SK-N-SH (cell line): ENCODE data around the gene NBEAL2. TPM values are rescaled to one million over a fixed set of nuclear protein-coding genes. Genes with fewer than 3 reads are reported as not detected.

Source experiments
- CTCF ChIA-PET: fragments of 300-600, 350-600 bp; formaldehyde crosslinking; extraction: SDS; loops from one replicate; lab custom pipeline; 2021; lab: Yijun Ruan, JAX
- POLR2A ChIA-PET: fragments of 350-600 bp; sonication (Branson Sonifier 250); formaldehyde crosslinking; extraction: SDS; loops from one replicate; lab custom pipeline; 2020; ENCODE audit warnings: antibody characterized with exemption, inconsistent platforms; lab: Yijun Ruan, JAX
- DNase-seq: peaks from one replicate; pipeline ENCODE4 v3.0.0; 2012
- H2AFZ ChIP-seq: fragments of 200-600 bp; sonication (generic); 2 replicates; pipeline ENCODE4 v1.8.1; 2016; ENCODE audit warnings: antibody characterized with exemption, mild to moderate bottlenecking, low read depth
- H3F3A ChIP-seq: fragments of 200-600 bp; sonication (generic); replicated peaks from 2 replicates; pipeline ENCODE3; 2016; ENCODE audit warnings: antibody characterized with exemption, mild to moderate bottlenecking; ENCODE audit not compliant: insufficient read depth
- H3K27ac ChIP-seq, 2 experiments: fragments of 200-500 bp in 1 of 2; fragments of 200-600 bp in 1 of 2; sonication (Bioruptor generic) in 1 of 2; sonication (generic), shearing (Covaris generic) in 1 of 2; 2 replicates each; pipeline versions ENCODE4 v1.5.1 to v1.6.1; 2014 to 2016; ENCODE audit warnings: low read depth in 2 of 2, inconsistent platforms in 1 of 2, low read length in 1 of 2, mild to moderate bottlenecking in 1 of 2, mixed read lengths in 1 of 2
- H3K27me3 ChIP-seq: fragments of 200-600 bp; sonication (generic), shearing (Covaris generic); 2 replicates; pipeline ENCODE4 v1.6.1; 2016; ENCODE audit warnings: mixed run types; ENCODE audit not compliant: insufficient read depth
- H3K36me3 ChIP-seq, 2 experiments: fragments of 200-500 bp in 1 of 2; fragments of 200-600 bp in 1 of 2; sonication (Bioruptor generic) in 1 of 2; sonication (generic) in 1 of 2; replicated peaks in 1 of 2; 2 replicates each; pipeline versions ENCODE3 to v1.5.1; 2014 to 2016; ENCODE audit warnings: low read length in 1 of 2, mild to moderate bottlenecking in 1 of 2; ENCODE audit not compliant: insufficient read depth in 2 of 2, control insufficient read depth in 1 of 2
- H3K4me1 ChIP-seq, 2 experiments: fragments of 200-500 bp in 1 of 2; fragments of 200-600 bp in 1 of 2; sonication (Bioruptor generic) in 1 of 2; sonication (generic), shearing (Covaris generic) in 1 of 2; 2 replicates each; pipeline versions ENCODE4 v1.5.1 to v1.6.1; 2014 to 2016; ENCODE audit warnings: low read depth in 1 of 2, low read length in 1 of 2, mixed run types in 1 of 2; ENCODE audit not compliant: insufficient read depth in 2 of 2, control insufficient read depth in 1 of 2
- H3K4me2 ChIP-seq: fragments of 200-600 bp; sonication (generic), shearing (Covaris generic); 2 replicates; pipeline ENCODE4 v1.6.1; 2017; ENCODE audit warnings: mixed run types
- H3K4me3 ChIP-seq, 2 experiments: fragments of 200-500 bp in 1 of 2; fragments of 200-600 bp in 1 of 2; sonication (Bioruptor generic) in 1 of 2; sonication (generic), shearing (Covaris generic) in 1 of 2; 2 replicates each; pipeline versions ENCODE4 v1.5.1 to v1.8.1; 2014 to 2016; ENCODE audit warnings: low read depth in 2 of 2, inconsistent platforms in 1 of 2, low read length in 1 of 2, mild to moderate bottlenecking in 1 of 2, mixed read lengths in 1 of 2, moderate library complexity in 1 of 2
- H3K79me2 ChIP-seq: fragments of 200-600 bp; sonication (generic); 2 replicates; pipeline ENCODE4 v1.8.1; 2017; ENCODE audit warnings: mild to moderate bottlenecking; ENCODE audit not compliant: insufficient read depth
- H3K9ac ChIP-seq: fragments of 200-600 bp; sonication (generic); 2 replicates; pipeline ENCODE4 v1.6.1; 2017; ENCODE audit warnings: mixed run types
- H3K9me2 ChIP-seq: fragments of 200-600 bp; sonication (generic); 2 replicates; pipeline ENCODE4 v1.6.1; 2017; ENCODE audit warnings: mixed run types
- H3K9me3 ChIP-seq: fragments of 200-600 bp; sonication (generic); 2 replicates; pipeline ENCODE4 v1.6.1; 2017; ENCODE audit warnings: mixed run types, mild to moderate bottlenecking, moderate library complexity
- H4K20me1 ChIP-seq: fragments of 200-600 bp; sonication (generic); 2 replicates; pipeline ENCODE4 v1.6.1; 2017; ENCODE audit warnings: mild to moderate bottlenecking, mixed run types; ENCODE audit not compliant: insufficient read depth
- ELF1 ChIP-seq: IDR thresholded peaks from 2 replicates; pipeline ENCODE4 v1.4.0; 2012
- GABPA ChIP-seq: IDR thresholded peaks from 2 replicates; pipeline ENCODE4 v1.4.0; 2012; ENCODE audit warnings: low read depth, mild to moderate bottlenecking
- GATA2 ChIP-seq: sonication (generic); formaldehyde crosslinking; IDR thresholded peaks from 2 replicates; pipeline ENCODE4 v1.5.0; 2020; ENCODE audit warnings: mild to moderate bottlenecking, missing genetic modification reagents
- RAD21 ChIP-seq: IDR thresholded peaks from 2 replicates; pipeline ENCODE4 v1.6.1; 2012; ENCODE audit warnings: mild to moderate bottlenecking, low read length
- SIN3A ChIP-seq: IDR thresholded peaks from 2 replicates; pipeline ENCODE4 v1.6.1; 2012; ENCODE audit warnings: low read depth, mild to moderate bottlenecking, low read length, moderate library complexity, borderline replicate concordance
- TAF1 ChIP-seq: IDR thresholded peaks from 2 replicates; pipeline ENCODE4 v1.6.1; 2012; ENCODE audit warnings: low read depth, mild to moderate bottlenecking, low read length, moderate library complexity, borderline replicate concordance
- TCF12 ChIP-seq: IDR thresholded peaks from 2 replicates; pipeline ENCODE4 v1.4.0; 2012
- TEAD4 ChIP-seq: IDR thresholded peaks from 2 replicates; pipeline ENCODE4 v1.4.0; 2012; ENCODE audit warnings: mild to moderate bottlenecking, borderline replicate concordance; ENCODE audit not compliant: insufficient read depth
- WGBS: methylation state at CpG from one replicate; pipeline ENCODE4 v1.1.6; 2017; ENCODE audit warnings: low lambda C conversion rate; 5-methylcytosine and 5-hydroxymethylcytosine counted together
- polyA plus RNA-seq, 3 experiments: library from polyadenylated mRNA; depleted of rRNA; stranded (reverse); fragments of >200 nt; gene quantifications; 2 replicates each; pipeline ENCODE4 v1.2.3, GENCODE V29; 2012
- TF ChIP-seq, protein P1 (sequence below): fragments of 150-350 bp; IDR thresholded peaks from 2 replicates; pipeline ENCODE4 v1.6.1; 2016; ENCODE audit warnings: mild to moderate bottlenecking, low read depth, low read length
- TF ChIP-seq, protein P2 (sequence below): IDR thresholded peaks from 2 replicates; pipeline ENCODE4; 2012
- TF ChIP-seq, protein P3 (sequence below): IDR thresholded peaks from 2 replicates; pipeline ENCODE4 v1.4.0; 2012; ENCODE audit warnings: low read depth, borderline replicate concordance

Gene NBEAL2
- polyA plus RNA-seq, 1 of the 3 experiments (the other 2 are of a cell fraction): 20.3 TPM

DNA sequence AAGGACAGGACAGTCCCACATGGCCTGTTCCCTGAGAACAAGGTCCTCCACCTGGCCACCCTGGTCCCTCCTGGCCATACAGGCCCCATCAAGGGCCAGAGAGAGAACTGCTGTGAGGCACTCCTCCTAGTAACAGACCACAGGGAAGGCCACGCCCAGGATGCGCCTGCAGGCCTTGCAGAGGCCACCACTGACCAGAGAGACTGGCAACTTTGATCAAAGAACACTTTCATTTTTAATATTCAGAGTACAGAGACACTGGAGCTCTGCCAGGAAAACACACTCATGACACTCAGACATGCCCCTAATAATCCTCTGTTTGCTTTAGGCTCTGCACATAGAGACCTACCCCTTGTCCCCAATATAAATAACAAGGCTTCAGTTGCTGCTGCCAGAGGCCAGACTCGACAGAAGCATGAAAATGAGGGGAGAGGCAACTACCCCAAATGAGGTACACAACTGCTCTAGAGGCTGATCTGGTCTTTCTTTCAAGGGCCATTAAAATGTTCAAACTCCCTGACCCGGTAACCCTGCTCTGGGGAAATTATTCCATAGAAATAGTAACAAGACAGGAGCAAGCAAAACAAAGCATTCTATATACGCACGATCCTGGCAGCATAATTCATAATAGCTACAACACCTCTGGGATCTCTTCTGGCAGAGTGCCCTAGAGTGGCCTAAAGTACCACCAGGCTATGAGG lies 47.7 kb upstream of the NBEAL2 start:
- no peaks in the 10 kb centered on the region for H4K20me1 ChIP-seq
- DNase-seq: peak; percentile 43
- CTCF ChIA-PET: interaction anchor here (1.1 to 3.1 kb wide), 5 partner anchors 9 to 65 kb away, joined by 4 to 31 read pairs (median 10); no protein-coding TSS in a partner anchor
- peaks cover 26% of the 10 kb centered on the region for H3F3A ChIP-seq
- POLR2A ChIA-PET: no interaction called here
- no peak overlapping the region for H3K9ac ChIP-seq
- TF ChIP-seq SIN3A: 0 out of 2 replicates have a peak, but pooled peaks have one; percentile 6
- no peak for TF ChIP-seq GATA2 (CRISPR knock-in tag)
- WGBS: 56% methylated on average over 6 of the region's 6 CpGs
- H3K9me2 ChIP-seq: no peaks in the 10 kb centered on the region
- H2AFZ ChIP-seq: no peak overlapping the region
- H3K36me3 ChIP-seq: peaks cover 21 to 22% of the 10 kb centered on the region in 2 experiments
- no peaks in the 10 kb centered on the region for H3K27me3 ChIP-seq
- H3K79me2 ChIP-seq: peaks cover 83% of the 10 kb centered on the region
- H3K27ac ChIP-seq: peak overlapping the region; percentile 16 to 83; a peak in 3 of 4 replicates
- peak overlapping the region; percentile 49 for H3K4me2 ChIP-seq
- no peak overlapping the region for H3K4me3 ChIP-seq
- H3K9me3 ChIP-seq: no peaks in the 10 kb centered on the region
- H3K4me1 ChIP-seq: peaks cover 47 to 53% of the 10 kb centered on the region in 2 experiments

DNA sequence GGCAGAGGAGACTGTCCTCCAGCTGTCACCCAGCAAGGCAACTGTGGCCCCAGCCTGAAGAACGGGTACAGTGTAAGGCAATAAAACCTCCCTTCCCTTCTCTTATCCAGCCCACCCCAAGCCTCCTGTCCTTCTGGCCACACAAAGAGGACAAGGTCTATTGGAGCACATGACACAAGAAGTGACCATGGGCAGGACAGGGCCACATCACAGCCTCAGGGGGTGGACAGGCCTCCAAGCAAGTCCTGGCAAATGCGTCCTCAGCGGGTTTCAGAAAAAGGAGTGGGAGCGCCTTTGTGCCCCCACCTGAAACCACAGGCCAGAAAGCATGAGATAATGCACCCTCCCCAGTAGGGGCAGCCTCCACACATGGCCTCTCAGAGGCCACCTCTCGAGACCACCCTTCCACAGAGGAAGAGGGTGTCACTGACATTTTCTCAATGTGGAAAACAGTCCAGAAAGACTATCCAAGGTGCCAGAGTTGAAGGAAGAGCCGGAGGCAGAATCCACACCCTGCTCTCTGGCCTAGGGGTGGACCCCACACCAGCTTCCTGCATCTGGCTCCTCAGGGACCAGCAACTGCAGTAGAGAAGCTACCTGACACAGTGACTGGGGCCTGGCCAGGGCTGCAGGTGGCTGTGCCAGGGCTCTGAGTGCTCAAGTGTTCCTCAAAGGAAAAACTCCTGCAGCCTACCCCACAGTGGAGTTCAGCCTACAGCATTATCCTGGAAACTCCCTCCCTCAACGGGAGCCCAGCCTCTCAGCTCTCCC lies 46.8 kb upstream of the NBEAL2 start:
- CTCF ChIA-PET: interaction anchor here (2.9 to 3.1 kb wide), 2 partner anchors 10 to 66 kb away, joined by 10 to 31 read pairs; no protein-coding TSS in a partner anchor
- 82% methylated on average over 7 of the region's 7 CpGs for whole genome bisulfite sequencing
- TF ChIP-seq, protein P1, sequence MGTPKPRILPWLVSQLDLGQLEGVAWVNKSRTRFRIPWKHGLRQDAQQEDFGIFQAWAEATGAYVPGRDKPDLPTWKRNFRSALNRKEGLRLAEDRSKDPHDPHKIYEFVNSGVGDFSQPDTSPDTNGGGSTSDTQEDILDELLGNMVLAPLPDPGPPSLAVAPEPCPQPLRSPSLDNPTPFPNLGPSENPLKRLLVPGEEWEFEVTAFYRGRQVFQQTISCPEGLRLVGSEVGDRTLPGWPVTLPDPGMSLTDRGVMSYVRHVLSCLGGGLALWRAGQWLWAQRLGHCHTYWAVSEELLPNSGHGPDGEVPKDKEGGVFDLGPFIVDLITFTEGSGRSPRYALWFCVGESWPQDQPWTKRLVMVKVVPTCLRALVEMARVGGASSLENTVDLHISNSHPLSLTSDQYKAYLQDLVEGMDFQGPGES: no peak
- no peak for TF ChIP-seq TAF1
- TF ChIP-seq TEAD4: no peak
- TF ChIP-seq, protein P2, sequence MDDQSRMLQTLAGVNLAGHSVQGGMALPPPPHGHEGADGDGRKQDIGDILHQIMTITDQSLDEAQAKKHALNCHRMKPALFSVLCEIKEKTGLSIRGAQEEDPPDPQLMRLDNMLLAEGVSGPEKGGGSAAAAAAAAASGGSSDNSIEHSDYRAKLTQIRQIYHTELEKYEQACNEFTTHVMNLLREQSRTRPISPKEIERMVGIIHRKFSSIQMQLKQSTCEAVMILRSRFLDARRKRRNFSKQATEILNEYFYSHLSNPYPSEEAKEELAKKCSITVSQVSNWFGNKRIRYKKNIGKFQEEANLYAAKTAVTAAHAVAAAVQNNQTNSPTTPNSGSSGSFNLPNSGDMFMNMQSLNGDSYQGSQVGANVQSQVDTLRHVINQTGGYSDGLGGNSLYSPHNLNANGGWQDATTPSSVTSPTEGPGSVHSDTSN: no peak
- TF ChIP-seq TCF12: no peak
- no peak for TF ChIP-seq GABPA
- TF ChIP-seq, protein P3, sequence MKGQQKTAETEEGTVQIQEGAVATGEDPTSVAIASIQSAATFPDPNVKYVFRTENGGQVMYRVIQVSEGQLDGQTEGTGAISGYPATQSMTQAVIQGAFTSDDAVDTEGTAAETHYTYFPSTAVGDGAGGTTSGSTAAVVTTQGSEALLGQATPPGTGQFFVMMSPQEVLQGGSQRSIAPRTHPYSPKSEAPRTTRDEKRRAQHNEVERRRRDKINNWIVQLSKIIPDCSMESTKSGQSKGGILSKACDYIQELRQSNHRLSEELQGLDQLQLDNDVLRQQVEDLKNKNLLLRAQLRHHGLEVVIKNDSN: no peak
- no peak for TF ChIP-seq RAD21
- no peak for TF ChIP-seq ELF1
- no peak for TF ChIP-seq GATA2 (CRISPR knock-in tag)
- peaks cover 87% of the 10 kb centered on the region for H3K79me2 ChIP-seq
- DNase-seq: no peak
- H3K9ac ChIP-seq: no peak overlapping the region
- H2AFZ ChIP-seq: no peak overlapping the region
- H3K27me3 ChIP-seq: no peaks in the 10 kb centered on the region
- H3K4me2 ChIP-seq: peak overlapping the region; percentile 49; the same call in 1 of the 2 replicates
- H4K20me1 ChIP-seq: no peaks in the 10 kb centered on the region
- peaks cover 20 to 22% of the 10 kb centered on the region in 2 experiments for H3K36me3 ChIP-seq
- POLR2A ChIA-PET: interaction anchor here (1.6 kb wide), 1 partner anchor 47 kb away, joined by 3 read pairs; the partner anchor contains the start of gene NBEAL2
- peak overlapping the region in 1 of 2 experiments; percentile 83; a peak in 1 of 4 replicates for H3K27ac ChIP-seq
- H3K4me1 ChIP-seq: peaks cover 53 to 54% of the 10 kb centered on the region in 2 experiments
- no peaks in the 10 kb centered on the region for H3K9me2 ChIP-seq
- H3F3A ChIP-seq: peaks cover 29% of the 10 kb centered on the region
- no peak overlapping the region for H3K4me3 ChIP-seq
- no peaks in the 10 kb centered on the region for H3K9me3 ChIP-seq
